ENCODE data around the gene ARHGAP25. TPM values are rescaled to one million over a fixed set of nuclear protein-coding genes. Genes with fewer than 3 reads are reported as not detected.

Gene ARHGAP25
- total and polyA plus RNA-seq, 12 donors = 2.6 to 17.3 (median 5.2) TPM

GRCh38 chr2:68748568-68748967 lies 14.0 kb downstream of the ARHGAP25 start:
- Histone ChIP-seq H3K4me1 (peaks cover 0 to 80% (median 4%) of the 10 kb centered on the region in 9 donors), H3K36me3 (peaks cover 0 to 6% (median 0%) of the 10 kb centered on the region in 9 donors), H3K9me3 (no peaks in the 10 kb centered on the region), H3K4me3 (no peak overlapping the region), H3K27me3 (peaks cover 0 to 5% (median 0%) of the 10 kb centered on the region in 7 donors), H3K27ac (peak overlapping the region in 1 of 10 donors; percentile 49)
- TF ChIP-seq, protein P1, sequence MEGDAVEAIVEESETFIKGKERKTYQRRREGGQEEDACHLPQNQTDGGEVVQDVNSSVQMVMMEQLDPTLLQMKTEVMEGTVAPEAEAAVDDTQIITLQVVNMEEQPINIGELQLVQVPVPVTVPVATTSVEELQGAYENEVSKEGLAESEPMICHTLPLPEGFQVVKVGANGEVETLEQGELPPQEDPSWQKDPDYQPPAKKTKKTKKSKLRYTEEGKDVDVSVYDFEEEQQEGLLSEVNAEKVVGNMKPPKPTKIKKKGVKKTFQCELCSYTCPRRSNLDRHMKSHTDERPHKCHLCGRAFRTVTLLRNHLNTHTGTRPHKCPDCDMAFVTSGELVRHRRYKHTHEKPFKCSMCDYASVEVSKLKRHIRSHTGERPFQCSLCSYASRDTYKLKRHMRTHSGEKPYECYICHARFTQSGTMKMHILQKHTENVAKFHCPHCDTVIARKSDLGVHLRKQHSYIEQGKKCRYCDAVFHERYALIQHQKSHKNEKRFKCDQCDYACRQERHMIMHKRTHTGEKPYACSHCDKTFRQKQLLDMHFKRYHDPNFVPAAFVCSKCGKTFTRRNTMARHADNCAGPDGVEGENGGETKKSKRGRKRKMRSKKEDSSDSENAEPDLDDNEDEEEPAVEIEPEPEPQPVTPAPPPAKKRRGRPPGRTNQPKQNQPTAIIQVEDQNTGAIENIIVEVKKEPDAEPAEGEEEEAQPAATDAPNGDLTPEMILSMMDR (IDR thresholded peaks at IDR 0.05) = no peak
- ATAC-seq (no peak), DNase-seq (no peak)
- intact Hi-C loops (cut with DNase I) = loop anchor here in 1 of 10 donors (5.0 kb wide), 1 partner anchor 164 kb away; no protein-coding TSS in a partner anchor
- WGBS, 2 donors = 89 to 97% methylated on average over 1 of the region's 1 CpG

GRCh38 chr2:68749345-68749744 lies 14.7 kb downstream of the ARHGAP25 start:
- Histone ChIP-seq H3K27ac (no peak overlapping the region), H3K27me3 (peaks cover 0 to 5% (median 0%) of the 10 kb centered on the region in 7 donors), H3K36me3 (peaks cover 0 to 6% (median 0%) of the 10 kb centered on the region in 9 donors), H3K9me3 (no peaks in the 10 kb centered on the region), H3K4me3 (no peak overlapping the region), H3K4me1 (peaks cover 0 to 79% (median 4%) of the 10 kb centered on the region in 9 donors)
- DNase-seq (no peak), ATAC-seq (no peak)
- TF ChIP-seq, protein P1 (IDR thresholded peaks at IDR 0.05) = no peak
- WGBS, 2 donors = 94% methylated on average over 6 of the region's 6 CpGs
- intact Hi-C loops (cut with DNase I) = loop anchor here in 1 of 10 donors (5.0 kb wide), 1 partner anchor 163 kb away; no protein-coding TSS in a partner anchor

DNA sequence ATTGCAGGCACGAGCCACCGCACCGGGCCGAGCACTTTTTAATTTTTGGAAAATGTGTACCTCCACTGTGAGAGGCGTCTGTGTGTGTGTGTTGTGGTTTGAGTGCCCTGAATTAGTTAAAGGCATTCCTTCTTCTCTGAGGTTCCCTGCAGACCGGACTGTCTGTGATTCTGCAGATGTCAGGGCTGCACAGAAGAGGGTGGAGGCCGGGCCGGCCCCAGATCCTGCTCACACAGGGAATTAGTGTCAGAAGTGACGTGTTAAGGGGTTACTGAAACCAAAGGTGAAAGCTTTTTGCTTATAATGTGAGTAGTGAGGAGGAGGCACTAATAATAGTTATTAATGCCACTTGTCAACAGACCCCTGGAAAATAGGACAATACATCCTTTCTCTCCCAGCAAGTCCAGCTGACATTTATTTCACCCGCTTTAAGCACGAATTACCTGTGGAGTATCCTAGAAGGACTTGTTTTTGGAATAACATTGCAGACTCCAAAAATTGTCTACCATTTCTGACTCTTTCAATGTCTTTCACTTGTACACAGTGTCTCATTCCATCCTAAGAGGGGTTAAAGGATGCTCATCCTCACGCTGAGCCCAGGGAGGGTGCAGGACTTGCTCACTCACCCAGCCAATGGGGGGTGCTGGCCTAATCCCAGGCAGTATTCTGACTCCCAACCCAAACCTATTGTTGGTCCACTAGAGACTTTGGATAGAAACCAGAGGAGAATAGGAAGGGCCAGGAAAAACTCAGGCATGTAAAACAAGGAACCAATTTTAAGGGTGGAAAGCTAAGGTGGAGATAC lies 16.2 kb downstream of the ARHGAP25 start:
- peaks cover 0 to 78% (median 18%) of the 10 kb centered on the region in 9 donors for H3K4me1 ChIP-seq
- DNase-seq = no peak
- ATAC-seq = no peak
- intact Hi-C loops (cut with DNase I) = loop anchor here in 9 of 10 donors (1.0 to 10.0 kb wide), 12 partner anchors 74 to 177 kb away; no protein-coding TSS in a partner anchor
- H3K27ac ChIP-seq = peak overlapping the region in 1 of 10 donors; percentile 11
- 94% methylated on average over 12 of the region's 12 CpGs for WGBS, 2 donors
- TF ChIP-seq, protein P1 (IDR thresholded peaks at IDR 0.05) = no peak
- no peak overlapping the region for H3K4me3 ChIP-seq
- H3K36me3 ChIP-seq = peaks cover 0 to 4% (median 0%) of the 10 kb centered on the region in 9 donors
- peaks cover 0 to 5% (median 0%) of the 10 kb centered on the region in 7 donors for H3K27me3 ChIP-seq
- H3K9me3 ChIP-seq = no peaks in the 10 kb centered on the region
